GM12873 (cell line): ENCODE results near the gene SCFD2.

Source experiments
- TF ChIP-seq, protein P1 (sequence below): IDR thresholded peaks from 2 replicates; pipeline ENCODE4 v1.5.1; 2012; ENCODE audit warnings: low read depth, mild to moderate bottlenecking, moderate library complexity, low read length, control low read depth; ENCODE audit not compliant: insufficient read depth; ENCODE audit errors: missing control alignments

SCFD2 gene

GRCh38 chr4:52964011-52964410 lies 401.9 kb downstream of the SCFD2 start:
- TF ChIP-seq, protein P1, sequence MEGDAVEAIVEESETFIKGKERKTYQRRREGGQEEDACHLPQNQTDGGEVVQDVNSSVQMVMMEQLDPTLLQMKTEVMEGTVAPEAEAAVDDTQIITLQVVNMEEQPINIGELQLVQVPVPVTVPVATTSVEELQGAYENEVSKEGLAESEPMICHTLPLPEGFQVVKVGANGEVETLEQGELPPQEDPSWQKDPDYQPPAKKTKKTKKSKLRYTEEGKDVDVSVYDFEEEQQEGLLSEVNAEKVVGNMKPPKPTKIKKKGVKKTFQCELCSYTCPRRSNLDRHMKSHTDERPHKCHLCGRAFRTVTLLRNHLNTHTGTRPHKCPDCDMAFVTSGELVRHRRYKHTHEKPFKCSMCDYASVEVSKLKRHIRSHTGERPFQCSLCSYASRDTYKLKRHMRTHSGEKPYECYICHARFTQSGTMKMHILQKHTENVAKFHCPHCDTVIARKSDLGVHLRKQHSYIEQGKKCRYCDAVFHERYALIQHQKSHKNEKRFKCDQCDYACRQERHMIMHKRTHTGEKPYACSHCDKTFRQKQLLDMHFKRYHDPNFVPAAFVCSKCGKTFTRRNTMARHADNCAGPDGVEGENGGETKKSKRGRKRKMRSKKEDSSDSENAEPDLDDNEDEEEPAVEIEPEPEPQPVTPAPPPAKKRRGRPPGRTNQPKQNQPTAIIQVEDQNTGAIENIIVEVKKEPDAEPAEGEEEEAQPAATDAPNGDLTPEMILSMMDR: no peak

DNA sequence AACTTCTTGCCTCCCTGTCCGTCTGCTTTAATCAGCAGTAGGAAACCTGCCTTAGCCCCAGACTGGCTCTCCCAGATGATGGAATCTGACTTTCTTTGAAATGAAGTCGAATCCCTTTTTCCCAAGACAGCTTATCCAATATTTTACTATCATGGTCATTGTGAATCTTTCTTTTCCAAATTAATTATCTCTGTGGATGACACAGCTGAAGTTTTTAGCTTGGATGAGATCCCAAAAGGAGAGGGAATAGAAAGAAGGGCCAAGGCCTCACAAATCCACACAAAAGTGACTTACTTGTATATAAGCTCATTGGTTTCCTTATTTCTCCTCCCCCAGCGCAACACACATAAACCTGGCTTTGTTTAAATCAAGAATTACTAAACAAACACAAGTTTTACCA lies 403.1 kb downstream of the SCFD2 start:
- TF ChIP-seq, protein P1: no peak

GRCh38 chr4:52961666-52962412 lies 404.0 kb downstream of the SCFD2 start:
- TF ChIP-seq, protein P1: no peak

GRCh38 chr4:52959541-52959940 lies 406.3 kb downstream of the SCFD2 start:
- TF ChIP-seq, protein P1: no peak

DNA sequence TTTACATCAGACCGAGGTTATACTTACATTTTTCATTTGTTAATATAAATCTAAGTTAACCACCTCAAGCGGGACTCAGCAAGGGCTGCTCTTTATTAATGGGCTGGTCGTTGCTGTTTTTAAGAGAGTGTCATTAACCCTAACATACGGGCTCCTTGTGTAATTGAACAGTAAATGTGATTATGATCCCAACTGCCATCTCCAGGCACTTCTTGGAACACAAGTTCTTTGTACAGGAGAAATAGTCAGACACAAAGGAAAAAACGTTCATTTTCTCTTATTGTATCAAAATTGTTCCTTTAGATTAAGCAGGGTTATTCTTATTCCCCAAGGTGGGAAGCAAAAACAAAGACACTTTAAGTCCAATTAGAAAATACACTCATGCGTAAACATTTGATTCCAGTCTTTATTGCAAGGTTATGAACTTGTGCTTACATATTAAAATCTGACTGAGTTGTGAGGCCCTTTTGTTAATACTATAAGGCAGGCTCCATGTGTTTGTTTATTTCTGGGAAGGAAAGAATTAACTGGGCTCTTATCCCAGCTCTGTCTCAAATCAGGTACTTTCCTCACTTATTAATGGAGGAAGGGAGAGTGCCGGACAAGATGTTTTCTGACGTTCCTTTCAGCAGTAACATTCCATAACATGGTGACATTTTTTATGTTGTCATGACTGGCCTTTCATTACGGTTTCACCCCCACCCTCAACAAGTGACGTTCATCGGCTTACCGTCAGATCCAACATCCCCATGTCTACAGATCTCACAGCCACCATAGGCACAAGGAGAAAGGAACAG lies 407.8 kb downstream of the SCFD2 start:
- TF ChIP-seq, protein P1: no peak

DNA sequence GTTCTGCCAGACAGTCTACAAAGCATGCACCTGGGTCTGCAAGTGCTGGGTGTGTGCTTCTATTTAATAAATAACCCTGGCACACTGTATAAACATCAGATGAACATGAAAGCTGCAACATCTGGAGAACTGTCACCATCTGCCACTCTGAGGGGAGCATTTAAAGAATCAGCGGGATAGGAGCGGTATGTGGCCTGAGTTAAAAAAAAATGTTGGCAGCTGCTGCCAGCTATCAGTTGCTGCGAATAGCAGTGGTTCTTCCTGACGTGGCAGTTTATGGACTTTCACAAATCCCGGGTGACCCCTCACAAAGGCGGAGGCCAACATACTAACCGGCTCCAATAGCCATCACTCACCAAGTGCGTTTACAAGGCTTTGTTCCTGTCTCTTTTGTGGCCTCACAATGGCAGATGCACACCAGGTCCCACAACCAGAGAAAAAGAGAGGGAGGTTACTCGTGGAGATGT lies 408.6 kb downstream of the SCFD2 start:
- TF ChIP-seq, protein P1: no peak

DNA sequence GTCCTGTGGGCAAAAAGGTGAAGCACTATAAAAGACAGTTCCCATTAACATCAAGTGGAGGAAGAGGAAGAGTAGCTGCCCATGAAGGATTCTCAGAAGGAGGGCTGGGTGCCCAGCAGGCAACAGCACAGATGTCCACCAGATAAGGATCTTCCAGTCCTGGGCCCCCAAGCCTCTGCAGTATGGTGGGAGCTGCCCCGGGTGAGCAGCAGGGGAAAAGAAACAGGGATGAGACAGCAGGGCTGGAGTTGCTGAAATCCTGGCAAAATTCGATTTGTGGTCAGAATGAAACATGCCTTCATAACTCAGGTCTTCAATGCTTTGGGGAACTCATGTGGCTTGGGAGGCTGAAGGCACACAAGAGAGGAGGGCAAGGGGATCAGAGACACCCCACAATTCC lies 409.2 kb downstream of the SCFD2 start:
- TF ChIP-seq, protein P1: no peak
